Dermis blood vessel endothelial cell (primary cell): ENCODE measurements around the gene LRRC36. TPM values are rescaled to one million over a fixed set of nuclear protein-coding genes. Genes with fewer than 3 reads are reported as not detected.

Source experiments
- DNase-seq: peaks from one replicate; pipeline ENCODE4 v3.0.0; 2010
- total RNA-seq: library from RNA; depleted of rRNA; stranded (reverse); fragments of >200 nt; gene quantifications from 2 replicates; pipeline ENCODE4 v1.2.3, GENCODE V29; 2014

LRRC36 gene
- total RNA-seq, 1 donor from 2014 or later, result not detected

DNA sequence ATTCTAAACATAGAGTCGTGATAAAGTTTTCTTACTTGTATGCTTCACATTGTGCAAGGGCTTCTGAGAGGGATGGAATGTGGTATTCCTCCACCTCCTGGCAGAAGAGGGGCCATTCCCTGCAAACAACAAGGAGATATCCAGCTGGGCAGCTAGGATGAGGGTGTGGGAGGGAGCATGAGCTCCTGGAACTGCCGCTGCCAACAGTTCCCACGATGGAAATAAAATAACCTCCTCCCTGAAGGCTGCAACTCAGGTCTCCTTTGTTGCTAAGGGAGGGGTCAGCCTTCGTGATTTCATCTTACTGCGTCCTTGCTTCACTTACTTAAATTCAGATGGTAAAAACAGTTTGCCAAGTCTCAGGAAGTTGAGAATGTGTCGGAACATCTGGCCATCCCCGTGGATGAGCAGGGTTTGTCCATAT, 31.7 kb upstream of the LRRC36 start:
- DNase-seq, result no peak

DNA sequence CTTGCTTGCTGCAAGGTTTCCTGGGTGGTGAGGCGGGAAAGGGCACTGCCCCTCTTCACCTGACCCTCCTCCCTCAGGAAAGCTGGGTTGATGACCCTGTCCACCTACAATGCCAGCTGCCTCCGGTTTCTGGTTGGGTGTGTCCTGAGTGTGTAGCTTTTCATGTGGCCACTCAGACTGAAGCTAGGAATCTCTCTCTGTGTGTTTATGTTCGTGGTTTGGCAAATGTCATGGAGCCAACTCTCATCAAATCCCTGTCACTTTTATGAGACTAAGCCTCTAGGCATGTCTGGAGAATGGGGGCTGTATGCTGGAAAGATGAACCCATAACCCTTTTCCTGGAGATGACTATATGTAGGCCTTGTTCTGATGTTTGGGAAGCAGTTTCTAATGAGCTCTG, 30.2 kb upstream of the LRRC36 start:
- DNase-seq, result no peak

DNA sequence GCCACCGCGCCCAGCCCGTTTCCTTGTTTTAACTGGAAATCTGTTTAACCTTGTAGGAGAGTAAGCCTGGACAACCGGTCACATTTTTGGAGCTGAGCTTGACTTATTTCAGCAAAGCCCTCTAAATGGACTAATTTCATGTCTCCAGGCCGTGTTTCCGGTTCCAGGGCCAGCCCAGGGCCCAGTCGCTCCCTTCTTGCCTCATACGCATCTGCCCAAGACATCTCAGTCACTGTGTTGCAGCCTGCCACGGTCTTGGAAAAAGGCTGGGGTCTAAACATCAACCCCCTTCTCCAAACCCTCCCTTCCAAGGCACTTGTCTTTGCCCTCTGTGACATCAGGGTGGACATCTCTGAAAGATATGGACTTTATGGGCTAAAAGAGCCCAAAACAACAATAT, 28.3 kb upstream of the LRRC36 start:
- no peak for DNase-seq

DNA sequence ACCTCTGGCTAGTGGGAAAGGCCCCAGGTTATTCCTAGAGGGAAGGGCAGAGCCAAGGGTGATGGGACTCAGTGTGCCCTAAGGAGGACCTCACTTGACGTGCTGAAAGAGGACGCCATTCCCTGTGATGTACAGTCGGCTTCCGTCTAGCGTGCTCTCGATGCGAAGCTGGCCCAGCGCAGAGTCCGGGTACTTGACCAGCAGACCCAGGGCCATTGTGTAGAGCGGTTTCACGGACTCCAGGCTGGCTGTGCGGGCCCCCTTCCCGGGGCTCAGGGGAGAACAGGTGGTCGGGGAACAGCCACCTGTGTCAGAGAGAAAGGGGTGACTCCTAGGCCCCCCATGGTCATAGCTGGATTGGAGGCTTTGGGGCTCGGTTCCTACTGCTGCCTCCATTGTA, 27.3 kb upstream of the LRRC36 start:
- no peak for DNase-seq

DNA sequence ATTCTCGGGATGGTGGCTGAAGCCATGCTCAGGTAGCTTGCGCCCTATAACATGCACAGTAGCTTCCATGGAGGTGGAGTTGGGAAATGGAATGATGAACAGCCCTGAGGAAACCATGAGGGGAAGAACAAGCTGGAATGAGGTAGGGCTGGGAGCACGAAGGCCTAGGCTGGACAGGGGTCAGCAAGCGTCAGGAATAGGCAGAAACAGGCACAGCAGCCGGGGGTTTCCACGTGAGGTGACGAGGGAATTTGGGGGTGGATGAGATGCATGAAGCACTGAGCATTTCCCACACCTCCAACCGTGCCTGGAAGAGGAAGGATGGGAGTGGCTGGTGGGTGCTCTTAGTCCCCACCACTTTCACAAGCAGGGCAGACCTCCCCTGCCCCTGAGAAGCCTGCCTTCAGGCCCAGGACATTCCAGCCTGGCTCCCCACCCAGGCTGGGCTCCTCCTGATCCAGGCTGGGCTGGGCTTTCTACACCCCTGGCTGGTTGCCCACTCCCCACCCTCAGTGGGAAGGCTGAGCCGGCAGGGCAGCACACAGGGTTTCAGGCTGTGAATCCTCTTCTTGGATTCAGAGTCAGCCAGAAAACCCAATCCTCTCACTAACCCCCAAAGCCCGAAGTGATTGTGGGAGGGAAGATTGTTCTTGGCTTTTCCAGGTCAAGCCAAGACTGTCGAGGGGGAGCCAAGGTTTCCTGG, 25.4 kb upstream of the LRRC36 start:
- no peak for DNase-seq

DNA sequence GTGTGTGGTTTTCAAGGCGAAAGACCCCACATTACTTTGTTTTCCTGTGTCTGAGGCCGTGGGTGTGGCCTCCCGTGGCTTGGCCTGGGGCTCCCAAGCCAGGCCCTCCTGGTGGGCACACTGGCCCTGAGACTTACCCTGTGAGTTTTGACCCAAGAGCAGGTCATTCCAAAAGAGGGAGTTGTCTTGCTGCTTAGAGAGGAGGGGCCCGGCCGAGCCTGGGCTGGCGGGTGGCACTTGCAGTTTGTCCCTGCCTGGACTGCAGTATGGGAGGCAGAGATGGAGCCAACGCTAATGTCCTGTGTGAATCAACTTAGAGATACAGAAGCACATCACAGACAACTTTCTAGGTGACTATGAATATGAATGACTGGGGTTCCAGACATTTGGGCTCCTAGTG, 24.5 kb upstream of the LRRC36 start:
- DNase-seq, result no peak

DNA sequence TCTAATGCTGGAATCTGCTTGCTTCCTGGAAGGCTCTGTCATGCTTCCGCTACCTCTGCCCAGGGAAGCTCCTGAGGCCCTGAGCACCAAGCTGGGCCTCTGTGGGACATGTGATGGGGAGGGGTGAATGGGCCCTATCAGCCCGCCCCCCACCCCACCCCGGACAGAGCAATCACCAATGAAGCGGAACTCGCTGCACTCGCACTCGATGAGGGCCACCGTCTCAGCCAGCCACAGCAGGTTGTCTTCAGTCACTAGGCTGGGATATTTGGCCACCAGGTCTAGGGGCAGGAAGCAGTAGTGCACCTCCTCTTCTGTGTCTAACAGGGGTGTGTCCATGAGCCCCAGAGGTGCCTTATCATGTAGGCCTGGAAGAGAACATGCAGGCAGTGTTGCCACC, 23.6 kb upstream of the LRRC36 start:
- DNase-seq, result no peak

DNA sequence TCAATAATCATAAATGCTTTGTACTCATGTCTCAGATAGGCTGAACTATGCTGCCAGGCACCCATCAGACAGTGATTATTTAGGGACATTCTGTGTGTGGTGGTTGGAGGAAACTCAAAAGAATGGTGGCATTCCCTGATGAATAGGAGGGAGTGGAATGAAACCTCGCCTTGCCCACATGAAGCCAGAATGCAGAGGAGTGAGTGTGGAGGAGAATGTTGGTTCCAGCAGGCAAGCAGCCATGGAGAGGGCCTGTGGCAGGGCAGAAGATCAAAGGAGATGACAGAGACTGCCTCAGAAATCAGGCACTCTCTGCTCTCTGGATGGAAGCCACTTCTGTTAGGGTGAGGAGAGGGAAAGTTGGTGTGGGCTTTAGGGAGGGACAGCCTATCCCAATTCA, 22.6 kb upstream of the LRRC36 start:
- DNase-seq, result no peak

DNA sequence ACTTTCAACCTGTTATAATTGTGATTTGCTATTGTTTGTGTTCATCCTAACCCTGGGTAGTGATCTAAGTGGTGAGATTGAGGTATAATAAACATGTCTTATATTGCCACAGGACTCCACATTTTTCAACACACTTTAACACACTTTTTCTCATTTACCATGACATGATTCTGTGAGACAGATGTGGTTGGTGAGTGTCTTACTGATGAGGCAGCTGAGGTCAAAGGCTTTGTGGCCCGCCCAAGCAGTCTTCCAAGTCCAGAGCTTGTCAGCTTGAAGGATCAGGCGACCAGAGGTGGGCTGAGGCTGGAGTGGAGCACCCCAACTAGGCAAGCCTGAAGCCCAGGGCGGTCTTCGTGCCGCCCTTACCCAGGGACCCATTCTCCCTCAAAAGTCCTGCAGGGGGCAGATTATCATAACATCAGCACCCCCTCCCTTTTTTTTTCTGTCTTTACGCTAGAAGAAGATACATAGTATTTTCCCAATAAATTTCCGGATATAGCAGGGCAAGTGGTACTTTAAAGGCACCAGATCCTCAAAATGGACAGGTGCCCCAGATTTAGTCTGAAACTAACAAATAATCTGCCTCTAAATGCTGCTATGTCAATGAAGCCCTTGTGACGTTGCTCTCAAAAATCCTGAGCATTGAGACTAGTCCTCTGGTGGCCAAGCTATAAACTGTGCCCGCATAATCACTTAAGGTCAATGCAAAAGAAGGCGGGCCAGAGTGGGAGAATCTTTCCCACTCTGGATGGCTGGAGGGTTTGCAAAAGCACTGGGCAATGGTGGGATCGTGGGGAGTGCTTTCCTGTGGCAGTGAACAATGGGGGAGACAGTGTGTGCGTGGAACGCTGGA, 21.2 kb upstream of the LRRC36 start:
- no peak for DNase-seq

DNA sequence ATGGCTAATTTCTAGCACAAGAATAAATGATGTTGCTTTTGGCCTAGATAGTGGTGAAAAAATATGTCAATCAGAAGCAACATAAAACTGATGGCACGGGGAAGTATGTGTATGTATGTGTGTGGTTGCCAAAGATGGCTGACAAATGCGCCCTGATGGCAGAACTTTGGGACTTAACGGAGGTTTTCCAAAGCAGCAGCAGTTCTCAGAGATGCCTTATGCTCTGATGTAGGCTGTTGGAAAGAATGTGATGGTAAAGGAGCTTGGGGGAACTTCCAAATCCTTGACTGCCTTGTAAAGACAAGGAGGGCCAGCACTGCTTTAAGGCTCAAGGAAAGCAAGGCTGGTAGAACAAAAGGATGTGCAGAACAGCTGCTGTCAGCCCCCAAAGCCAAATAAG, 16.1 kb upstream of the LRRC36 start:
- DNase-seq, result no peak

DNA sequence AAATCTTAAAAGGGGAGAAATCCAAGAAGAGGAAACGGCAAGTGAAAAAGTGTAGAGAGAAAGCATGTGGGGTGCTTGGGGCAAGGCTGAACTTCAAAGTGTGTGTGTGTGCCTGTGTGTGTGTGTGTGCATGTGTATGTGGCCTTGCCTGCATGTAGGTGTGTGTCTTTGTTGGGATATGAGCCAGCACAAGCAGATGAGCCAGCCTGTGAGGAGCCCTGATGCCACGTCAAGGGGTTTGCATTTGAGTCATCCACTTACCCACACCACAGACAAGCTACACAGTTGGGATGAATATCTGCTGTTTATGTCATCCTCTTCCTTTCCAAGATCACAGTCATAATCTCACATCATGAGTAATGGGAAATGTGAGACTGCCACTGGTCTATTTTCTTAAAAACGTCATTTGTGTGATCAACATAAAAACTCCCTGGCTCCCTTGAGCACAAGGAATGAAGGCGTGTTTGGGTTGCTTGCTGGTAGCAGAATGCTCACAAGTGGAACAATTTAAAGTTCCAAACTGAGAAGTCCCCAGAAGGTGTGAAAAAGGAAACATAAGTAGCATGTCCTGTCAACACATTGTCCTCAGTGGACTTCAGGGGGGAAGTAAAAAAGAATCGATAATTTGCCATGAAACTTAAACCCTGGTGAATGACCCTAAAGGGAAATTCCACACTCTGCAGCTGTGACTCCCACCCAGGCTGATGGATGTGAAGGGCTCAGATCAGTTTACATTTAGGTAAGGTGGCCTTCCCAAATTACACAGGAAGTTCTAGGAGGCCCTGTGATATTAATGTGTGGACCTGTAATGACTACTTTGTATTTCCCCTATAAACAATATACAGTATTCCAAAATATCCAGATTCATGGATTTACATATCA, 14.8 kb upstream of the LRRC36 start:
- peak; percentile 94 for DNase-seq

DNA sequence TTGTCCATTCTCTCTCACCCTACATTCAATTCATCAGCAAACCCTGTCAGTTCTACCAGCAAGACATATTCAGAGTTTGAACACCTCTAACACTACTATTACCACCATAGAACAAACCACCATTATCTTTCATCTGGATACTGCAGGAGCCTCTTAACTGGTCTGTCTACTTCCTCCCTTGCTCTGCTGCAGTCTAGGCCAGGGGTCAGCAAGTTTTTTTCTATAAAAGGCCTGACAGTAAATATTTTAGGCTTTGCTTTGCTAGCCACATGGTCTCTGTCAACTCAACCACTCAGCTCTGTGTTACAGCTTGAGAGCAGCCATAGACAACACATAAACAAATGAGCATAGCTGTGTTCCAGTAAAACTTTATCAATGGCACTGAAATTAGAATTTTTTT, 13.9 kb upstream of the LRRC36 start:
- DNase-seq, result no peak

DNA sequence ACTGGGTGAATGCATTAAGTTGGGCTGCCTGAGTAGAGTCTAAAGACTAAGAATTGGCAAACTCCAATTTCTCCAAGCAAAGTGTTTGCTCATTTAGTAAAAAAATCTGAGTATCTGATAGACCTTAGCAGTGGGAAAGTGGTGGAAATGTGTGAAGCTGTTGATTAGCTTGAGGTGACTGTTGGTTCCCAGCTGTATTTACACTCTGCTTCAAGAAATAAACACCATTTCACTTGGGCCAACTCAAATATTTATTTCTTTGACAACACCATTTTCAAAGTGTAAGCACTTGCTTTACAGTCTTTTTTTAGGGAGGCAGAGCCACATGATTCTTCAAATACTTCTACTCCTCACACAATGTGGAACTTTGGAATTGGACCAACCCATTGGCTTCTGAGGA, 8.8 kb upstream of the LRRC36 start:
- DNase-seq, result no peak

DNA sequence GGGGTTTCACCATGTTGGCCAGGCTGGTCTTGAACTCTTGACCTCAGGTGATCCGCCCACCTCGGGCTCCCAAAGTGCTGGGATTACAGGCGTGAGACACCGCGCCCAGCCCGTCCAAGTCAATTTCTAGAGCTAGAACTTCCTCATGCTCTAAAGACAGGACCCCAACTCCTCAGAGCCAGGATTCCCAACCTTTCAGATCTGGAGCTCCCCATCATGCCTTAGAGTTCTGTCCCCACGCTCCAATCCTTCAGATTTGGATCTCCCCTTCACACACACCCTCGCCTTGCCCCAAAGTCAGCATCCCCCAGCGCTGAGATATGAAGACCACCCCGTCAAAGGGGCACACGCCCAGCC, 522 bp upstream of the LRRC36 start:
- no peak for DNase-seq

DNA sequence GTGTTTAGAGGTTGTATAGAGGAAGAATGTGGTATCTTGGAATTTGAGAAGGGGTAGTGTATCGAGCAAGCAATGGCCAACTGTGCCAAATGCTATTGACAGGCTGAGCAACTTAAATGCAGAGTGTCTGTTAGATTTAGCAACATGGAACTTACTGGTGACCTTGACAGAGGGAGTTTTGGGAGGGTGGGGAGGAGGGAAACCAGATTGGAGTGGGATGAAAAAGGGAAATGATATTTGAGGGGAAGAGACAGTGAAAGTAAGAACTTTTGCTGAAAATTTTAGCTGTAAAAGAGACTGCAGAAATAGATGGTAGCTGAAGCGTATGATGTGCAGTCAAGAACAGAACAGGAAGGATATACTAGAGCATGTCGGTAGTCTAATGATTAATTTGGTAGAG, 1.1 kb downstream of the LRRC36 start:
- no peak for DNase-seq

DNA sequence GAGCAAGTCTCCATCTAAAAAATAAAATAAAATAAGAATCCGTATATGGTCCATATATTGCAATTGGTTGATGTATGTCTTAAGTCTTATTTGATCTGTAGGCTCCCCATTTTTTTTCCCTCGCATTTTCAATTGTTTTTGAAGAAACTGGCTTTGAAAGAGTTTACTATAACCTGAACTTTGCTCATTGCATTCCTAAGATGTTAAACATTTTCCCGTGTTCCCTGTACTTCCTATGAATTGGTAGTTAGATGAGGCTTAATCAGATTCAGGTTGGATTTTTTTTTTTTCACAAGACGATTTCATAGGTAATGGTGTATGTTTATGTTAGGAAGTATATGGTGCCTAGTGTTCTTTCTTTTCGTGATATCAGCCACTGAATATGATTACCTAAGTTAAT, 3.3 kb downstream of the LRRC36 start:
- peak; percentile 47 for DNase-seq

DNA sequence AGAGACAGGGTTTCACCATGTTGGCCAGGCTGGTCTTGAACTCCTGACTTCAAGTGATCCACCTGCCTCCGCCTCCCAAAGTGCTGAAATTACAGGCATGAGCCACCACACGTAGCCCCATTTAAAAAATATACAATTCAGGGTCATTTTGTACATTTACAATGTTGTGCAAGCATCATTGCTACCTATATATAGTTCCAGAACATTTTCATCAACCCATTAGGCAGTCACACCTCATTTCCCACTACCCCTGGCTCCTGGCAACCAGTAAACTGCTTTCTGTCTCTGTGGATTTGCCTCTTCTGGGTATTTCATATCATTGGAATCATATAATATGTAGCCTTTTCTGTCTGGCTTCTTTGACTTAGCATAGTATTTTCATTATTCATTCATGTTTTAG, 6.7 kb downstream of the LRRC36 start:
- no peak for DNase-seq

DNA sequence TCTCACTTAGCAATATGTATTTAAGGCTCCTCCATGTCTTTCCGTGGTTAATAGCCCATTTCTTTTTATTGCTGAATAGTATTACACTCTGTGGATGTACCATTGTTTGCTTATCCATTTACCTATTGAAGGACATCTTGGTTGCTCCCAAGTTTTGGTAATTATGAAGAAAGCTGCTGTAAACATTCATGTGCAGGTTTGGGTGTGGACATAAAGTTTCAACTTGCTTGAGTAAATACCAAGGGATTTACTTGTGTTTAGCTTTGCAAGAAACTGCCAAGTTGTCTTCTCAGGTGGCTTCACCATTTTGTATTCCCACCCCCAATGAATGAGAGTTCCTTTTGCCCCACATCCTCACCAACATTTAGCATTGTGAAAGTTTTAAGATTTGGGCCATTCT, 9.5 kb downstream of the LRRC36 start:
- DNase-seq, result no peak

DNA sequence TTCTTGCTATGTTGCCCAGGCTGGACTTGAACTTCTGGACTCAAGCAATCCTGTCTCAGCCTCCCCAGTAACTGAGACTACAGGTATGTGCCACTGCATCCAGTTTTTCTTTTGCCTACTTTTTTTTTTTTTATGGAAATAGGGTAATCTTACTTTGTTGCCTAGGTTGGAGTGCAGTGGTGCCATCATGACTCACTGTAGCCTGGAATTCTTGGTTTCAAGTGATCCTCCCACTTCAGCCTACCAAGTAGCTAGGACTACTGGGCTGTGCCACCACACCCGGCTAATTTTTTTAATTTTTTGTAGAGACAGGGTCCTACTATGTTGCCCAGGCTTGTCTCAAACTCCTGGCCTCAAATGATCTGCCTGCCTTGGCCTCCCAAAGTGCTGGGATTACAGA, 10.0 kb downstream of the LRRC36 start:
- DNase-seq, result no peak

DNA sequence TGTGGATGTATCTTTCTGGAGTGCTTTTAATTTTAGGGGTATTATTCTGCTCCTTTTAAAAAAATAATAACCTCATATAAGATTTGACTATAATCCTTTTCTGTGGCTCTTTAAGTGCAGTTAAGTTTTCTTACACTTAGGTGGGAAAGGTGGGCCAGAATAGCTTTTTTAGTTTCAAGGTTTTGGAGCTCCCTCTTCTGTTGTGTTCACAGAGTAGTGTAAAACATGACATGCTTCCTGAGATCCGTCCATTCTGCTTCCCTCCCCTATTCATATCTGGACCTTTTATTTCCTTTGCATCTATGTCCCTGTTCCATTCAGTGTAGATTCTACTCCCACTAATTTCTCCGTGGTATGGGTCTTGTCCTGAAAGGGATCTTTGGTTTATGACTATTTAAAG, 12.8 kb downstream of the LRRC36 start:
- DNase-seq, result peak; percentile 54

DNA sequence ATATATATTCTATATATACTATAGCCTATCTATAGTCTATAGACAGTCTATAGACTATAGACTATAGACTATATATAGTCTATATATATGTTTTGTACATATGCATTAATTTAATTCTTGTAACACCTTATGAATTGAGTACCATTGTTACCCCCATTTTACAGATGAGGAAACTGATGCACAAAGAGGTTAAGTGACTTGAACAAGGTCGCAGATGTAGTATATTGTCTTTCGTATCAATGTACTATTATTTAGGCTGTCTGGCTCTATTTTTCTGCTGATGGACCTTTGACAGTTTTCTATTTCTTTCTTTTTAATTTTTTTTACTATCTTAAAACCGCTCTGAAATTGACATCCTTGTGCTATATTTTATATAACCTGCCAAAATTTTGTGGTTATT, 14.6 kb downstream of the LRRC36 start:
- no peak for DNase-seq

DNA sequence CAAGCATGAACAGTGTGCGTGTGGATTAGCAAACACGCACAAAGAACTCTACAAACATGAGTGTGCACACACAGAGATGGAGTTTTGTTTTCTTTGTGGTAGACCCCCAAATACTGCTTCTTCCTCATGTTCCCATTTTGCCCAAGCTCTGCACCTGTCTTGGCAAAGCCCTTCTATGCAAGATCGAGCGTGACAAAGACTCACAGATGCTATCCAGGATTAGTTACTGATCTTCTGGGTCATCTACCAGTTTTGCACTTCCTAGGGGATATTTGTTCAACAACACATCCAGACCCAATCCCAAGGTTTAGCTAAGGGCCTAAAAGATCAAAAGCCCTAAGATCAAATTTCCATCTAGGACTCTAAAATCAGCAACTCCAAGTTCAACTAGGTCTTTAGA, 16.0 kb downstream of the LRRC36 start:
- DNase-seq, result no peak

DNA sequence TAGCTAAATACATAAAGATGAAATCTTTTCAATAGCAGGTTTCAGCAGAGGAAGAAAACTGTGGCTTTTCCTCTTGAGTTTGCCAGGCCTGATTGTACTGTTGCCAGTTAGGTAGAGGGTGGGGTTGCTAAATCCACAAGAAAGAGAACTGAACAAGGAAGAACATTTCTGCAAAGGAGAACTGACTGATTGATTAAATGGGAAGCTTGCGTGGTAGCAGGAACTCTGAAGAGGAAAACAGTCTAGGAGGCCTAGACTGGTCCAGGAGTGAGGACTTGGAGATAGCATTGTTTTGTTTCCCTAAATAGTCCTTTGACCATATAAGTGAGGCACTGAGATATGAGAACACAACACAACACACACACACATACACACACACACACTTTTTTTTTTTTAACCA, 18.8 kb downstream of the LRRC36 start:
- no peak for DNase-seq

DNA sequence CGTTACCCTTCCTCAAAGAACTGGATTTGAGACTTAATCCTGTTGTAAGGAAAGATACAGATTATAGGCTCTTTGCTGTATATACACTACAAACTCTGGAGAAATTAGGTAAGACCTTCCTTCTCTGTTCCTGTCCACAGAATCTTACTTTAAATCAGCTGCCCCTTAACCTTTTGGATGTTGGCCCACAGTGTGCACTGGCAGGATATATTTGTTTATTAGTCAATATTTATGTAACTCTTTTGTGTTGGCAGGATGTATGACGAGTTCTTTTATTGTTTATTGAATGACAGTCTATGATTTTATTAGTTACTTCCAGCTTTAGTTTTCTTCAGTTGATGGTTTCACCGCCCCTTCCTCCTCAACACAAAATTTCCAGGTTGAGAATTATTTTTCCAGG, 19.7 kb downstream of the LRRC36 start:
- peak; percentile 66 for DNase-seq
